Gastrocnemius medialis (tissue), 4 donors: ENCODE results near the gene OPALIN.

ENCODE experiments used
- CTCF ChIP-seq, 5 experiments: fragments of 450-650 bp in 3 of 5; fragments of 200-600 bp in 2 of 5; sonication (generic) in 2 of 5; IDR thresholded peaks in 4 of 5; conservative IDR thresholded peaks in 1 of 5; 1 replicate in 4 of 5; 2 replicates in 1 of 5; pipeline ENCODE4 v1.5.1; 2016 to 2019; ENCODE audit warnings: antibody characterized with exemption in 5 of 5, mild to moderate bottlenecking in 3 of 5, moderate library complexity in 3 of 5
- POLR2A ChIP-seq, 2 donors: fragments of 450-650 bp; IDR thresholded peaks; one replicate each; pipeline ENCODE4 v1.6.1; 2017; ENCODE audit warnings: antibody characterized with exemption in 2 of 2, mild to moderate bottlenecking in 2 of 2, moderate library complexity in 2 of 2

GRCh38 chr10:96299383-96299782, 59.4 kb downstream of the OPALIN start:
- TF ChIP-seq CTCF (IDR thresholded peaks at IDR 0.05 in 4 of 5, conservative IDR thresholded peaks at IDR 0.05 in 1 of 5): no peak
- no peak for TF ChIP-seq POLR2A (IDR thresholded peaks at IDR 0.05)
